Epithelial cell of proximal tubule (primary cell): ENCODE measurements around the gene CSPG4. TPM values are rescaled to one million over a fixed set of nuclear protein-coding genes. Genes with fewer than 3 reads are reported as not detected.
"Not testable (repeated sequence)": the region's sequence is repeated elsewhere in the genome, so short reads cannot be mapped to it uniquely, and the experiment has no call there.

Source experiments
- DNase-seq: peaks from one replicate; pipeline ENCODE4 v3.0.0-alpha.2; 2011; ENCODE audit warnings: low read depth
- H3K4me3 ChIP-seq: 2 replicates; pipeline ENCODE4 v1.5.1; 2011; ENCODE audit warnings: low read depth, mild to moderate bottlenecking, low read length
- total RNA-seq: library from RNA; depleted of rRNA; stranded (reverse); fragments of >200 nt; gene quantifications from 2 replicates; pipeline ENCODE4 v1.2.3, GENCODE V29; 2015
- TF ChIP-seq, protein P1 (sequence below): conservative IDR thresholded peaks from 2 replicates; pipeline ENCODE4 v1.5.1; 2012; ENCODE audit warnings: low read depth, mild to moderate bottlenecking, low read length

CSPG4 gene
- total RNA-seq, 1 donor from 2014 or later, result 2.1 TPM

DNA sequence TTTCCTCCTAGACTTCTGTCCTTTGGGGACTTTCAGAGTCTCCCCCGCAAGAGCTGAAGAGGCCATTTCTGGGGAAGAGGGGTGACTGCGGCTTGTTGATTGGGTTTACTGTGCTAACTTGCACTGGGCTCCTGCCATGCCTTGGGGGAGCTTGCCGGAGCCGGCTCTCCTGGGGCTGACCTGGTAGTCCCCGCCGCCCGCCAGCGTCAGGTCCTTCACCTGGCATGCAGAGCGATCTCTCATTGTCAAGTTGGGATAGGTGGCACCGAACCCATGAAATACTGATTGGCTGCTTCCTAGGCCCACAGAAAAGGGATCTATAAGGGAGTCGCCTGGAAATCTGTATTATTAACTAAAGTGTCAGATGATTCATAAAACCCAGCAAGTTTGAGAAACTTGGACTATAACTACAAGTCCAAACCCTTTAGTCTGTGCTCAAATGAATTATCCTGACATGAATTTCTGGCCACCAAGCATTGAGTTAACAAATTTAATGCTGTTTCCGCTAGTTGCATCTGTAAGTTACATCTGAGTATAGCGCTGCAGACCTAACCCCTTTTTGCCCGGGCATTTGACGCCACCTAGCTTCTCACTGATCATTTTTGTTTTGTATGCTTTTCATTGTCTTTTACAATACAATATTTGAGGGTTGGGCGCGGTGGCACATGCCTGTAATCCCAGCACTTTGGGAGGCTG, 72.0 kb downstream of the CSPG4 start:
- DNase-seq, result no peak
- TF ChIP-seq, protein P1, sequence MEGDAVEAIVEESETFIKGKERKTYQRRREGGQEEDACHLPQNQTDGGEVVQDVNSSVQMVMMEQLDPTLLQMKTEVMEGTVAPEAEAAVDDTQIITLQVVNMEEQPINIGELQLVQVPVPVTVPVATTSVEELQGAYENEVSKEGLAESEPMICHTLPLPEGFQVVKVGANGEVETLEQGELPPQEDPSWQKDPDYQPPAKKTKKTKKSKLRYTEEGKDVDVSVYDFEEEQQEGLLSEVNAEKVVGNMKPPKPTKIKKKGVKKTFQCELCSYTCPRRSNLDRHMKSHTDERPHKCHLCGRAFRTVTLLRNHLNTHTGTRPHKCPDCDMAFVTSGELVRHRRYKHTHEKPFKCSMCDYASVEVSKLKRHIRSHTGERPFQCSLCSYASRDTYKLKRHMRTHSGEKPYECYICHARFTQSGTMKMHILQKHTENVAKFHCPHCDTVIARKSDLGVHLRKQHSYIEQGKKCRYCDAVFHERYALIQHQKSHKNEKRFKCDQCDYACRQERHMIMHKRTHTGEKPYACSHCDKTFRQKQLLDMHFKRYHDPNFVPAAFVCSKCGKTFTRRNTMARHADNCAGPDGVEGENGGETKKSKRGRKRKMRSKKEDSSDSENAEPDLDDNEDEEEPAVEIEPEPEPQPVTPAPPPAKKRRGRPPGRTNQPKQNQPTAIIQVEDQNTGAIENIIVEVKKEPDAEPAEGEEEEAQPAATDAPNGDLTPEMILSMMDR, result peak; percentile 43
- peak overlapping the region; percentile 89 for H3K4me3 ChIP-seq

DNA sequence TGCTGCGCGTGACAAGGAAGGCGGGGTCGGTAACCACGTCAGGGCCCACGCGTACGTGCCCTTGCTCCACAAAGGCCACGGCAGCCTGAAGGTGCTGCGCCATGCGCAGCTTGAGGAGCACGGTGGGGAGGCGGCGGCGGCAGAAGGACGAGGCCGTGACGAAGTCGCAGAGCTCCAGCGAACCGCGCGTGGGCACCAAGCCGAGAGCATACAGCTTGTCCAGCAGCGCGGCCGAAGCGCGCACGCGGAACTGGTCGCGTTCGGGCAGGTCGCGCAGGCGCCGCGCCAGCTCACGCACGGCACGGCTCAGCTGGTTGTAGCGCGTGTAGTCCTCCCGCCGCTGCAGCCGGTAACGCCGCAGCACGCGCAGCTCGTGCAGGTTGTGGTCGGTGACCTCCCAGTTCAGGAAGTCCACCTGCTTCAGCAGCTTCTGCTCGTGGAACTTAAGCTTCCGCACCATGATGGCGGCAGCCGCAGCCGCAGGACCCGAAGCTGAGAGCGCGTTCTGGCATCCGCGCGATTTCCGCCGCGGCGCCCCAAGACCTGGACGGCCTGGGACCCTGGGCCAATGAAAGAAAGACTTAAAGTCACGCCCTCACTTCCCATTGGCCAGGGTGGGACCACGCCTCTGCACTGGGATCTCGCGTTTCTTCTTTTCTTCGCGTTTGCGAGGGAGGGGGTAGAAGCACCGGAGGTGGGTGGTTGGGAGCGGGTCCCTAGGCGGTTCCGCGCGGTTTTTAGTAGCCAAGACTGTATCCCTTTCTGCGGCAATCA, 72.8 kb downstream of the CSPG4 start, which contains the start of gene IMP3:
Gene IMP3, minus strand, starts transcription at position 516 of the 774 bp plus-strand sequence. Its CDS starts 56 bp downstream, at position 460.
- peak; percentile 76 for DNase-seq
- TF ChIP-seq, protein P1, result no peak

DNA sequence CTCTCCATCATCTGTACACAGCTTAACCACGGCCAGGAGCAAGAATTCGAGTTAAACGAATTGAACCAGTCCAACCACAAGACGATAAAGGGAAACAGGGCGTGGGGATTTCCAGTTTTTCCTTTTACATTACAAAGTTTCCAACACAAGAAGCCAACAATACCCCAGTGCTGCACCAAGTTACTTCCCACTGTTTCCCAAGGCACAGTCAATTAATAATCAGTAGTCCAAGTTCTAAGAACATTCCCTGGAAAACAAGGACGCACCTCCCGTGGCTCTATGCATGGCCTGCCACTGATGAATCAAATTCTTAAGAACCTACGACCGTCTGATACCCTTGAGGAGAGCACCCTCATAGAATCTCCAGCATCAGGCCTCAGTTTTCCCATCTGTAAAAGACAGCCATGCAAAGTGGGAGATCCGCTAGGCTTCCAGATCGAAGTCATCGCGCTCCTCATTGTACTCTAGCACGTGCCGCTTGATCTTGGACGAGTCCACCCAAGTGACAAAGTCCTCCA, 73.4 kb downstream of the CSPG4 start:
- TF ChIP-seq, protein P1, result no peak
- no peak for DNase-seq
- peak overlapping the region; percentile 89 for H3K4me3 ChIP-seq

More for the DNA sequence above, 72.8 kb downstream of the CSPG4 start, which contains the start of gene IMP3:
- peak within 1 kb of the TSS; percentile 89 for H3K4me3 ChIP-seq

DNA sequence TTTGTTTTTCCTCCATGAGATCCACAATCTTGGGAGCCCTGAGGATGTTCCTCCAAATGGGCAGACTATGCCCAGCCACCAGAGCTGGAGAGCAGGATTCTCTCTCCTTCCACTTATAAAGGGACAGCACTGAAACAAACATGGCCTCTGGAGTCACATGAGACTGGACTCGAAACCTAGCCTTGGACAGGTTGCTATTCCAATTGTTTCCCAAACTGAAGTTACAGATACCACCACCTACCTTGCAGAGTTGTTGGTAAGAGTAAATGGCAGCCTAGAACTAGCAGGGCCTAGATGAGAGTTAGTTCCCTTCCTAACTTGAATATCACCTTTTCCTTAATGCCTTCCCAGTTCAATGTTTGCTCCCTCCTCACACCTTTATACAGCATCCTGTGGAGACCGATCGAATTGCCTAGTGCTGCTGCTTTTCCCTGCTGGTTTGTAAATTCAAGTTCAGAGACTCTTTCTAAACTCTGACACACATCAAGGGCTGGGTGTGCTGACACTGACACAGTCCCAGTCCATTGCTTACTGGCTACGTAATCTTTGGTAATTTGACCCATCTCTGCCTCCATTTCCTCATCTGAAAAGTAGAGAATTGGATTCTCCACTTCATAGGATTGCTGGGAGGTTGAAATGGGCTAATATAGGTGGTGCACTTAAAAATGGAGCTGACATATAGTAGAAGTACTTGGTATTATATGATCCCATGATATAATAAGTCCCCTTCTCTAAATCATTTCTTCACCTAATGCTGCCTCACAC, 75.2 kb downstream of the CSPG4 start:
- DNase-seq, result no peak
- TF ChIP-seq, protein P1, result no peak
- no peak overlapping the region for H3K4me3 ChIP-seq

DNA sequence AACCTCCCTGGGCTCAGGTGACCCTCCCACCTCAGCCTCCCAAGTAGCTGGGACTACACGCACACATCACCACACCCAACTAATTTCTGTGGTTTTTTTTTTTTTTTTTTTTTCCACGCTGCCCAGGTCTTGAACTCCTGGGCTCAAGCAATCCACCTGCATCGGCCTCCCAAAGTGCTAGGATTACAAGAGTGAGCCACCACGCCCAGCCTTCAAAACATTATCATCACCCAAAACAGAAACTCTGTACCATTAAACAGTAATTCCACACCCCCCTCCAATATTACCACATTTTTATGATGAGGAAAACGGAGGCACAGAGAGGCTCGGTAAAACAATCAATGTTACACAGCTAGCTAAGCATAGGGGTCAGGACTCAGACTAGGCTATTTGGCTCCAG, 76.6 kb downstream of the CSPG4 start:
- H3K4me3 ChIP-seq, result no peak overlapping the region
- no peak for DNase-seq
- TF ChIP-seq, protein P1, result no peak

DNA sequence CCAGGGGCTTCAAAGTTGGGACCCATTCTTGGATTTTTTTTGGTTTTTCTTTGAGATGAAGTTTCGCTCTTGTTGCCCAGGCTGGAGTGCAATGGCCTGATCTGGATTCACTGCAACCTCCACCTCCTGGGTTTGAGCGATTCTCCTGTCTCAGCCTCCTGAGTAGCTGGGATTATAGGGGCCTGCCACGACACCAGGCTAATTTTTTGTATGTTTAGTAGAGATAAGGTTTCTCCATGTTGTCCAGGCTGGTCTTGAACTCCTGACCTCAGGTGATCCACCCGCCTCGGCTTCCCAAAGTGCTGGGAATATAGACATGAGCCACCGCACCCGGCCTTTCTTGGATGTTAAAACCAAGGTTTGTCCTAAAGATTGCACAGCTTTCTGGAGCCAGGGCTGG, 78.7 kb downstream of the CSPG4 start:
- H3K4me3 ChIP-seq, DNase-seq: not testable (repeated sequence)

DNA sequence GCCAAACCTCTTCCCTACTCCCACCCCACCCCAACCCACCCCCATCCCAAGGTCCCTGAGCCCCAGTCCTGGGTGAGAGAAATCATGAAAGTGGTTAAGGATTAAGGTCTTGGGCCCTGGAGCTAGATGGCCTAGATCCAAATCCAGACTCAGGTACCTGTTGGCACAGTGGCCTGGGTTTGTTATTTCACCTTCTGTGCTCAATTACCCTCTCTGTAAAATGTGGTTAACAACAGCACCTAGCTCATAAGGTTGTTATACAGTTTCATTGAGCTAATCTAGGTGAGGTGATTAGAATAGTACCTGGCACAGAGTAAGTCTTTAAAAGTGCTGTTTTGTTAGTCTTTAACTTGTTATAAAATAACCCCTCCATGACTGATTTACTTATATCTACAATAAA, 80.7 kb downstream of the CSPG4 start:
- no peak for DNase-seq
- TF ChIP-seq, protein P1, result no peak
- no peak overlapping the region for H3K4me3 ChIP-seq
